Measurements from ENCODE around the gene CAAP1. TPM values are rescaled to one million over a fixed set of nuclear protein-coding genes. Genes with fewer than 3 reads are reported as not detected.
"Not testable (repeated sequence)": the region's sequence is repeated elsewhere in the genome, so short reads cannot be mapped to it uniquely, and the experiment has no call there.

The CAAP1 gene
- total RNA-seq, 2 experiments from 2014 or later = 20.8 to 20.9 TPM

DNA sequence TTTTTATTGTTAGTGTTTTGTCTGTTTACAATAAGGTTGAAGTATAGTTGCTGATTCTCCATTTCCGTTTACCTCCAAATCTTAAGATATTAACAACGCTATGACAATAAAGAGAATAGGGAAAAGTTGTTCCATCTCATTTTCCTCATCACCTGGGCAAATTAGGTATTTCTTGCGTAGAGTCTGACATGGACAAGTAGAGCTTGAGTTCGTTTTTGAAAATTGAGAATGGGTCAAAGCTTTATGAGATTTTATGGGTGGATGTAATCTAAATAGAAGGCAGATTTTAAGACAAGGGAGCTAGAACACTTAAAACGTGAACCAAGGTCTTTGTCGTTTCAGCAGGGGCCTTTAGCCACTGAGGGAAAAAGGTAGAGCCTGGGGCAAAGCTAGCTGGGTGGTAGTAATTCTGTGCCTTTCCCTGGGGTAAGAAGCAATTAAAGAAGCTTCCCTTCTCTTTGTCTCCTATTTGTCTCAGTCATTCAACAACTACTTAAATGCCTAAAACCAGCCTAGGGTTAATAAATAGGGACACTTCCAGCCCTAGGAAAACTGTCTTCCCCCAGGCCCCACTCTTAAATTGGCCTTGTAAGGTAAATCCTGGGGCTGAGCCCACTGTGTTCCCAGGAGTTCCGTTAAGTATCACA is 551 bp upstream of the CAAP1 start:
- ATAC-seq = no peak
- POLR2A ChIA-PET = interaction anchor here (0.9 to 3.1 kb wide), 4 partner anchors 30 to 680 kb away, joined by 3 to 13 read pairs (median 8); partner anchors contain the start of genes C9orf72, IFT74 and PLAA
- H3K27ac Mint-ChIP-seq = peak overlapping the region; percentile 98

DNA sequence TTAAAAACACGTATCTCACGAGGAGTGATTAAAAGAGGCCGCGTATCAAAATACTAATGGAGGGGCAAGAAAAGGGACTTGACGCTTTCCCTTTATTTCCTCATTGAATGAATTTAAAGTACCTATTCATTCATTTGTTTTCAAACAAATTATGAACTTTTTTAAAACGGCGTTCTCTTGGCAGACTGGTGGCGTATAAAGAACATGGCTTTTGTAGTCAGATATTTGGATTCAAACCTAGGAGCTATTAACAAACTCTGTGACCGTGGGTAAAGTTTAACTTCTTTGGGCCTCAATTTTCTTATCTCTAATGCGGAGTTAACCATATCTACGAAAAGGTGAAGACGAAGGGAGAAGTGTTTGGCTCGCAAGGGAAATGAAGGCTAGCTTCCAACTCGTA is 876 bp downstream of the CAAP1 start:
- ChIA-PET POLR2A (interaction anchor here (0.7 to 3.1 kb wide), 4 partner anchors 16 to 64 kb away, joined by 3 to 13 read pairs (median 8); partner anchors contain the start of genes IFT74 and PLAA), CTCF (interaction anchor here (0.7 to 3.8 kb wide), 5 partner anchors 9 to 64 kb away, joined by 3 to 21 read pairs (median 4); partner anchors contain the start of gene IFT74)
- H3K4me1 Mint-ChIP-seq (ENCODE audit: low read depth) = peaks cover 35% of the 10 kb centered on the region
- peaks cover 7% of the 10 kb centered on the region for H3K36me3 Mint-ChIP-seq (ENCODE audit: low read depth)
- DNase-seq (no peak), ATAC-seq (no peak)
- peak overlapping the region; percentile 98 for H3K27ac Mint-ChIP-seq
- H3K4me3 Mint-ChIP-seq = peak overlapping the region; percentile 90
- H3K9me3 Mint-ChIP-seq (ENCODE audit: insufficient read depth) = no peaks in the 10 kb centered on the region
- H3K27me3 Mint-ChIP-seq (ENCODE audit: low read depth) = no peaks in the 10 kb centered on the region

More for the DNA sequence above, 551 bp upstream of the CAAP1 start:
- Mint-ChIP-seq H3K36me3 (ENCODE audit: low read depth) (peaks cover 4% of the 10 kb centered on the region), H3K9me3 (ENCODE audit: insufficient read depth) (no peaks in the 10 kb centered on the region), H3K4me1 (ENCODE audit: low read depth) (peaks cover 31% of the 10 kb centered on the region), H3K27me3 (ENCODE audit: low read depth) (no peaks in the 10 kb centered on the region), H3K4me3 (peak overlapping the region; percentile 90)
- DNase-seq = no peak
- CTCF ChIA-PET = interaction anchor here (1.2 to 3.8 kb wide), 2 partner anchors 19 to 62 kb away, joined by 3 to 21 read pairs; partner anchors contain the start of gene IFT74

DNA sequence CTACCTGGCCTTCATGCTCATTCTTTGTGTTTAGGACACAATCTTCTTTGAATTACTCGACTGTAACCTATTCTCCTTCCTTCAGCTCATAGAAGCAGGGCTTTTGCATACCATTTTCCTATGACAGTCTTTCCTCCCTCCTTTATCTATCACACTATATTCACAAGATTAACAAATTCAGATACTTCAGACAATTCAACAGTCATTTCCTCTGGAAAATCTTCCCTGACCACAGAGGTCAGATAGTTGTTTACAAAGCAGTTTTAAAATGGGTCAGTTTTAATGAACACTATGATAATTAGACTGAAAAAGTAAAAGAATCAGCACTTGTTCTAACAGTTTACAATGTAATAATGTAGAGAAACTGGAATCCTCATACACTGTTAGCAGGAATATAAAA is 4.3 kb downstream of the CAAP1 start:
- peaks cover 20% of the 10 kb centered on the region for H3K36me3 Mint-ChIP-seq (ENCODE audit: low read depth)
- no peaks in the 10 kb centered on the region for H3K27me3 Mint-ChIP-seq (ENCODE audit: low read depth)
- POLR2A ChIA-PET = no interaction called here
- peaks cover 32% of the 10 kb centered on the region for H3K4me1 Mint-ChIP-seq (ENCODE audit: low read depth)
- H3K9me3 Mint-ChIP-seq (ENCODE audit: insufficient read depth) = peaks cover 5% of the 10 kb centered on the region
- H3K27ac Mint-ChIP-seq = no peak overlapping the region
- no peak for ATAC-seq
- DNase-seq = no peak
- CTCF ChIA-PET = interaction anchor here (0.6 to 1.8 kb wide), 2 partner anchors 9 to 440 kb away, joined by 3 to 5 read pairs; no protein-coding TSS in a partner anchor
- no peak overlapping the region for H3K4me3 Mint-ChIP-seq

DNA sequence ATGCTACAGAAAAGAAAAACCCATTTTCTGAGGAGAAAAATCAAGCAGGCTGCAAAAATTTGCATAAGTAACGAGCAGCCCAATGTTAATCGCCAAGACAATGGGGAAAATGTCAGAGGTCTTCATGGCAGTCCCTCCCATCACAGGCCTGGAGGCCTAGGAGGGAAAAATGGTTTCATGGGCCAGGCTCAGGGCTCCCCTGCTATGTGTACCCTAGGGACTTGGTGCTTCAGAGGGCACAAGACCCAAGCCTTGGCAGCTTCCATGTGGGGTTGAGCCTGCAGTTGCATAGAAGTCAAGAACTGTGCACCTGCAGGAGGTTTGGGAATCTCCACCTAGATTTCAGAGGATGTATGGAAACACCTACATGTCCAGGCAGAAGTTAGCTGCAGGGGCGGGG is 10.4 kb downstream of the CAAP1 start:
- no peak for DNase-seq
- POLR2A ChIA-PET = no interaction called here
- ATAC-seq = no peak
- H3K36me3 Mint-ChIP-seq (ENCODE audit: low read depth) = peaks cover 65% of the 10 kb centered on the region
- H3K27me3 Mint-ChIP-seq (ENCODE audit: low read depth) = no peaks in the 10 kb centered on the region
- CTCF ChIA-PET = no interaction called here
- peaks cover 15% of the 10 kb centered on the region for H3K9me3 Mint-ChIP-seq (ENCODE audit: insufficient read depth)
- H3K4me1 Mint-ChIP-seq (ENCODE audit: low read depth) = no peaks in the 10 kb centered on the region
- H3K4me3 Mint-ChIP-seq = no peak overlapping the region
- no peak overlapping the region for H3K27ac Mint-ChIP-seq

DNA sequence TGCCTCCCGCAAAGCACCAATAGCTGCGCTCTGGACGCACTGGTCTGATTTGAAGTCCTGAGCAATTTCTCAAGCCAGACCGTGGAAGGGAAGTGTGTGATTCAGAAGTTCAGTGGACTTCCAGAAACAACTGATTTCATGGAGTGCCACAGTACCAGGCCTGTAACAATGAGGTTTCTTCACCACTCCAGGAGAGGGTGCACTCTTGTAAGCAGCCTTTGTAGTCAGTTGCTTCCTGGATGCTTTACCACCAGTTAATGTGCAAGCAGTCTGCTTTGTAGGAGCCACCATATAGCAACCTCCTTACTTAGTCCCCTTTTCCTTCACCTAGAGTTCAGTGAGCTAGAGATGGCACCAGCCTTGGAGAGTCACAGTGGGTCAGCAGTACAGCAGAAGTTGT is 12.3 kb downstream of the CAAP1 start:
- CTCF ChIA-PET = interaction anchor here (1.2 kb wide), 1 partner anchor 11 kb away, joined by 5 read pairs; no protein-coding TSS in a partner anchor

DNA sequence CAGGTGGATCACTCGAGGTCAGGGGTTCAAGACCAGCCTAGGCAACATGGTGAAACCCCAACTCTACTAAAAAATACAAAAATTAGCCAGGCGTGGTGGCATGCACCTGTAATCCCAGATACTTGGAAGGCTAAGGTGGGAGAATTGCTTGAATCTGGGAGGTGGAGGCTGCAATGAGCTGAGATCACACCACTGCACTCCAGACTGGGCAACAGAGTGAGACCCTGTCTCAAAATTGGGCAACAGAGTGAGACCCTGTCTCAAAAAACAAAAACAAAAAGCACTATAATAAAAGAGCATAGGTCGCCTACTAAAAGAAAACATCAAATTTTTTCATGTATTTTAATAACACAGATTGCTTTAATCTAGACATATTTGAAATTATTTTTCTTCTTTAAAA is 17.4 kb downstream of the CAAP1 start:
- H3K27me3 Mint-ChIP-seq (ENCODE audit: low read depth); CTCF ChIA-PET; H3K27ac Mint-ChIP-seq; H3K4me1 Mint-ChIP-seq (ENCODE audit: low read depth); H3K4me3 Mint-ChIP-seq; H3K9me3 Mint-ChIP-seq (ENCODE audit: insufficient read depth); DNase-seq; ATAC-seq: not testable (repeated sequence)
- H3K36me3 Mint-ChIP-seq (ENCODE audit: low read depth) = peaks cover 24% of the 10 kb centered on the region
- POLR2A ChIA-PET = interaction anchor here (0.8 kb wide), 1 partner anchor 17 kb away, joined by 3 read pairs; the partner anchor contains the start of gene CAAP1

More for the DNA sequence above, 12.3 kb downstream of the CAAP1 start:
- Mint-ChIP-seq H3K27me3 (ENCODE audit: low read depth) (no peaks in the 10 kb centered on the region), H3K4me1 (ENCODE audit: low read depth) (no peaks in the 10 kb centered on the region), H3K27ac (no peak overlapping the region), H3K36me3 (ENCODE audit: low read depth) (peaks cover 63% of the 10 kb centered on the region), H3K4me3 (no peak overlapping the region), H3K9me3 (ENCODE audit: insufficient read depth) (peaks cover 15% of the 10 kb centered on the region)
- POLR2A ChIA-PET = no interaction called here
- no peak for ATAC-seq
- no peak for DNase-seq

DNA sequence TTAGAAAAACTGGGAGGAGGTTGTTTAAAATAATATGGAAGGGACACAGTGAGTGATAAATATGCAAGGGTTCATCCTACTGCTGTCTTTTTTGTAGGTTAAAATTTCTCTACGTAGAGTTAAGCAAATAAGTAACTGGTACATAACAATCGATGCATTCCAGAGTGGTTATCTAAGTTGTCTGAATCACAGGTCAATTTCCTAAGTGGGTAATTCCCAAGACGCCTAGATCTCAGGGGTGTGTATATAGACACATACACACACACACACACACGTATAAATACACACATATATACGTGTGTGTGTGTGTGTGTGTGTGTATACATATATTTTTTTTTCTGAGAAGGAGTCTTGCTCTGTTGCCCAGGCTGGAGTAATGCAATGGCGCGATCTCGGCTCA is 22.3 kb downstream of the CAAP1 start:
- CTCF ChIA-PET = no interaction called here
- no peaks in the 10 kb centered on the region for H3K27me3 Mint-ChIP-seq (ENCODE audit: low read depth)
- ATAC-seq = no peak
- no peak for DNase-seq
- H3K9me3 Mint-ChIP-seq (ENCODE audit: insufficient read depth) = no peaks in the 10 kb centered on the region
- H3K36me3 Mint-ChIP-seq (ENCODE audit: low read depth) = peaks cover 3% of the 10 kb centered on the region
- H3K4me3 Mint-ChIP-seq = no peak overlapping the region
- POLR2A ChIA-PET = no interaction called here
- H3K27ac Mint-ChIP-seq = no peak overlapping the region
- H3K4me1 Mint-ChIP-seq (ENCODE audit: low read depth) = no peaks in the 10 kb centered on the region

DNA sequence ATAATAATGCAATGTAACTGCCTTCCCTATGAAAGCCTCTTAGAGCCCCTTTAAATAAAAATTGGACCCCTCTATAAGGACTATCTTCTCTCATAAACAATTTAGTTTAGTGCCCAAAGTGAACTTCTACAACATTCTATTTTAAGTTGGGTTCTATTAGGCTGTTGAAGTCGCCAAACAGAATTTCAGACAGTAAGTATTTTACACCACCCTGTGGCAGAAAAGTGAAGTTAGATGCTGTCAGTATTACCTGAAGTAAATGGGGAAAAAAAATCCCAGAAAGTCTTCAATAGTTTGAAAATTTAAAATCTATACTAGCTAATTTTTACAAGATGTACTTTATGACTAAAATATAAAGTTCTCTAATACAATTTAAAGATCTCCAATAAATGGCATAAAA is 29.5 kb downstream of the CAAP1 start:
- CTCF ChIA-PET = no interaction called here
- no peak overlapping the region for H3K27ac Mint-ChIP-seq

DNA sequence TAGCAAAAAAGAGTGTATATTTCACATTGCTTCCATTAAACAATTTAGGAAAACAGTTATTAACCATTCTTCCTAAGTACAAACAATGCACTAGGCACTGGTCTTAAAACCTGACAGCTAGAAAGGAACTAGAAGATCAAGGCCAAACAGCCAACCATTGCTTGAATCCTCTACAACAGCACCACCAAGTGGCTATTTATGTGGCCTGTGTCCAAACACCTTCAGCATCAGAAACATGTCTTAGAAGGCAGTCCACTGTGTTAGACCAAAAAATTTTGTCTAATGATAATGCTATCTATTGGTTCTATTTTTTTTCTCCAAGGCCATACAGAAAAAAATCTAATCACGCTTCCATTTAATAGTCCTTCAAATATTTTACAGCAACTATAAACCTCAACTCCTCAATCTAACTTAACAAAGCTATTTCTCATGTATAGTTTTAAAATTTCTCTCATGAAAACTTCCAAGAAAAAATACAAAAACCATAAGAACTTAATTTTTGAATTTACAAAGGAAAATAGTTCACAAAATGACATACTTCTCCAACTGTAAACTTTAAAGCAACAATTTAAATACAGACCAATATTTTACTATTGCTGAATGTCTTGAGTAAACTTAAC is 36.1 kb downstream of the CAAP1 start:
- ATAC-seq (no peak), DNase-seq (peak; percentile 50)
- Mint-ChIP-seq H3K4me3 (no peak overlapping the region), H3K27me3 (ENCODE audit: low read depth) (no peaks in the 10 kb centered on the region), H3K27ac (no peak overlapping the region), H3K9me3 (ENCODE audit: insufficient read depth) (no peaks in the 10 kb centered on the region), H3K36me3 (ENCODE audit: low read depth) (peaks cover 23% of the 10 kb centered on the region), H3K4me1 (ENCODE audit: low read depth) (no peaks in the 10 kb centered on the region)
- ChIA-PET POLR2A (no interaction called here), CTCF (interaction anchor here (1.0 to 1.3 kb wide), 5 partner anchors 19 to 148 kb away, joined by 3 read pairs; no protein-coding TSS in a partner anchor)

More for the DNA sequence above, 29.5 kb downstream of the CAAP1 start:
- H3K4me3 Mint-ChIP-seq = no peak overlapping the region
- no peaks in the 10 kb centered on the region for H3K27me3 Mint-ChIP-seq (ENCODE audit: low read depth)
- peaks cover 8% of the 10 kb centered on the region for H3K36me3 Mint-ChIP-seq (ENCODE audit: low read depth)
- no peaks in the 10 kb centered on the region for H3K4me1 Mint-ChIP-seq (ENCODE audit: low read depth)
- POLR2A ChIA-PET = interaction anchor here (0.6 kb wide), 1 partner anchor 30 kb away, joined by 3 read pairs; no protein-coding TSS in a partner anchor
- no peak for ATAC-seq
- DNase-seq = no peak
- H3K9me3 Mint-ChIP-seq (ENCODE audit: insufficient read depth) = no peaks in the 10 kb centered on the region

DNA sequence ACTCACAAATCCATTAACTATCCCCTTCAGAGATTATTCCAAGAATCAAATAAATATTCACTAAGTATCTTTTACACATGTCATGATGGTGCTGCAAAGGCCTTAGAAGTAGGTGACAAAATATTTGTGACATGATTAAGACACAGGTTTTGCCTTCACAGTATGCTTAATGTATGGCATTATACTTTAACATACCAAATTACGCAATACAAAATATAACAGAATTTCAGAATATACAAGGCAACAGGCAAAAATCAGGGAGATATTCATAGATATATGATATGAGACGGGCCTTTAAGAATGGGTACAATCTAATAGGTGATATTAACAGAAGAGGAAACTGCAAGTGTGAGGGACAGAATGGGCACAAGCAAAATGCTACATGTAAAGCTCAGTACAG is 41.6 kb downstream of the CAAP1 start:
- ATAC-seq (no peak), DNase-seq (no peak)
- Mint-ChIP-seq H3K4me1 (ENCODE audit: low read depth) (no peaks in the 10 kb centered on the region), H3K36me3 (ENCODE audit: low read depth) (peaks cover 19% of the 10 kb centered on the region), H3K9me3 (ENCODE audit: insufficient read depth) (no peaks in the 10 kb centered on the region), H3K27ac (no peak overlapping the region), H3K27me3 (ENCODE audit: low read depth) (no peaks in the 10 kb centered on the region), H3K4me3 (no peak overlapping the region)
- CTCF ChIA-PET = no interaction called here
- POLR2A ChIA-PET = no interaction called here

DNA sequence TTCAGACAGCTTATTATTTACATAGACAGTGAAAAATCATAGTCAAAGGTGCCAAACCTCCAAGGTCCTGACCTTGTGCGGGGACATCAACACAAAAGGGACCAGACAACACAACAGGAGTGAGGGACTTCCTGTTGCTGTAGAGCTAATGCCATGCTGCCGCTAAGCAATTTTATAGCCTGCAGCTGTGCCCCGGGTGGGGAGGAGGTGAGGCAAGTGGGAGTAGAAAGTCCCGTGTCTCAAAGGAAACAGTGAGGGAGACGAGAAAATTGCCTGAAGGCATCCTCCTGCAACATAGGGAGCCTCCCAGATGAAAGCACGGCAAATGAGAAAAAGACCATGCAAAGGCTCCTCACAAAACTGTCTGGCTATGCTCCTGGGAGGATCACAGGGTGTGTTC is 58.8 kb downstream of the CAAP1 start:
- POLR2A ChIA-PET = no interaction called here
- CTCF ChIA-PET = no interaction called here
- no peak overlapping the region for H3K27ac Mint-ChIP-seq
- ATAC-seq (no peak), DNase-seq (no peak)
- H3K36me3 Mint-ChIP-seq (ENCODE audit: low read depth) = peaks cover 8% of the 10 kb centered on the region
- no peaks in the 10 kb centered on the region for H3K27me3 Mint-ChIP-seq (ENCODE audit: low read depth)
- no peak overlapping the region for H3K4me3 Mint-ChIP-seq
- no peaks in the 10 kb centered on the region for H3K9me3 Mint-ChIP-seq (ENCODE audit: insufficient read depth)
- no peaks in the 10 kb centered on the region for H3K4me1 Mint-ChIP-seq (ENCODE audit: low read depth)

DNA sequence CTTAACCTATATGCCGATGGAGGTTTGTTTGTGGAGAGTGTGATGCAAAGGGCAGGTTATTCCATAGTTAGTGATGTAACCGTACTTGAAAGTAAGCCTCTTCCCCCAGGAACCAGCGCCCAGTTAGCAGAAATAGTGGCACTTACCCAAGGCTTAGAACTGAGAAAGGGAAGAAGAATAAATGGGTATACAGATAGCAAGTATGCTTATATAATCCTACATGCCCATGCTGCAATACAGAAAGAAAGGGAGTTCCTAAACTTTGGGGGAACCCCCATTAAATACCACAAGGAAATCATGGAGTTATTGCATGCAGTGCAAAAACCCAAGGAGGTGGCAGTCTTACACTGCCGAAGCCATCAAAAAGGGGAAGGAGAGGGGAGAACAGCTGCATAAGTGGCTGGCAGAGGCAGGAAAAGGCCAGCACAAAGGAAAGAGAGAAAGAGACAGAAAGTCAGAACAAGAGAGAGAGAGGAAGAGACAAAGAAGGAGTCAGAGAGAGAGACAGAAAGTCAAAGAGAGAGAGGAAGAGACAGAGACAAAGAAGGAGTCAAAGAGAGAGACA is 64.1 kb downstream of the CAAP1 start:
- H3K36me3 Mint-ChIP-seq (ENCODE audit: low read depth); ATAC-seq; H3K9me3 Mint-ChIP-seq (ENCODE audit: insufficient read depth); H3K4me3 Mint-ChIP-seq; CTCF ChIA-PET; DNase-seq; H3K27me3 Mint-ChIP-seq (ENCODE audit: low read depth); H3K4me1 Mint-ChIP-seq (ENCODE audit: low read depth); H3K27ac Mint-ChIP-seq; POLR2A ChIA-PET: not testable (repeated sequence)
